CD4-positive, CD25-positive, alpha-beta regulatory T cell (primary cell): ENCODE data around the gene CCDC110. TPM values are rescaled to one million over a fixed set of nuclear protein-coding genes. Genes with fewer than 3 reads are reported as not detected.

Source experiments
- ATAC-seq, 2 donors: fragments of 150-1000 bp; cut with Tn5 transposase; one replicate each; pipeline ENCODE4 v1.10.0; 2021; ENCODE audit warnings: low read depth in 2 of 2, moderate number of reproducible peaks in 2 of 2, moderate library complexity in 1 of 2
- DNase-seq, 3 donors: peaks; one replicate each; pipeline versions ENCODE4 v3.0.0 to v3.0.0-alpha.2; 2012 to 2022; ENCODE audit warnings: mixed read lengths in 1 of 3
- H3K27ac ChIP-seq: one replicate; pipeline ENCODE4 v1.7.0; 2013; ENCODE audit warnings: mild to moderate bottlenecking, low read length; ENCODE audit not compliant: insufficient read depth, poor library complexity, severe bottlenecking
- H3K27me3 ChIP-seq: one replicate; pipeline ENCODE4 v1.7.0; 2013; ENCODE audit warnings: low read length; ENCODE audit not compliant: control insufficient read depth, insufficient read depth
- H3K36me3 ChIP-seq: one replicate; pipeline ENCODE4 v1.7.0; 2013; ENCODE audit warnings: mild to moderate bottlenecking, low read length, moderate library complexity; ENCODE audit not compliant: control insufficient read depth, insufficient read depth
- H3K4me1 ChIP-seq: 2 replicates; pipeline ENCODE4 v1.7.0; 2013; ENCODE audit warnings: mild to moderate bottlenecking, low read length; ENCODE audit not compliant: insufficient read depth, control insufficient read depth, poor library complexity, severe bottlenecking
- H3K4me3 ChIP-seq: one replicate; pipeline ENCODE4 v1.7.0; 2013; ENCODE audit warnings: low read depth, mild to moderate bottlenecking, low read length, moderate library complexity
- H3K9me3 ChIP-seq, 2 experiments: 1 replicate in 1 of 2; 2 replicates in 1 of 2; pipeline ENCODE4 v1.7.0; 2013; ENCODE audit warnings: low read length in 2 of 2, mild to moderate bottlenecking in 1 of 2, moderate library complexity in 1 of 2; ENCODE audit not compliant: control insufficient read depth in 2 of 2
- H3K27ac Mint-ChIP-seq, 3 donors: one replicate each; pipeline ENCODE4 v1.8.0; 2020 to 2022; ENCODE audit warnings: mild to moderate bottlenecking in 3 of 3, mixed read lengths in 3 of 3, moderate library complexity in 2 of 3
- H3K27me3 Mint-ChIP-seq: one replicate; pipeline ENCODE4 v1.8.0; 2022; ENCODE audit warnings: mild to moderate bottlenecking, mixed read lengths
- H3K36me3 Mint-ChIP-seq: one replicate; pipeline ENCODE4 v1.8.0; 2020; ENCODE audit warnings: mixed read lengths
- H3K4me1 Mint-ChIP-seq, 4 donors: one replicate each; pipeline ENCODE4 v1.8.0; 2020 to 2022; ENCODE audit warnings: mixed read lengths in 4 of 4, mild to moderate bottlenecking in 1 of 4
- H3K4me3 Mint-ChIP-seq, 4 donors: one replicate each; pipeline ENCODE4 v1.8.0; 2020 to 2022; ENCODE audit warnings: mild to moderate bottlenecking in 4 of 4, mixed read lengths in 4 of 4, moderate library complexity in 3 of 4
- H3K9me3 Mint-ChIP-seq, 7 donors: one replicate each; pipeline ENCODE4 v1.8.0; 2020 to 2022; ENCODE audit warnings: mixed read lengths in 7 of 7, mild to moderate bottlenecking in 3 of 7, moderate library complexity in 2 of 7
- polyA plus RNA-seq, 4 donors: library from polyadenylated mRNA; unstranded; fragments of 300-500 nt; fragmentation: Illumina TruSeq; gene quantifications; one replicate each; pipeline ENCODE4 v1.2.3, GENCODE V29; 2021
- total RNA-seq: library from RNA; stranded (reverse); gene quantifications from one replicate; pipeline ENCODE4 v1.2.3, GENCODE V29; 2022

Gene CCDC110
- total RNA-seq (not detected), polyA plus RNA-seq (under 1 TPM in 2 of 4 donors, not detected in 2; 0.18 to 0.47 TPM)

- Histone ChIP-seq H3K9me3 (no peaks in the 10 kb centered on the region), H3K27ac (peak within 1 kb of the TSS; percentile 60), H3K36me3 (no peaks in the 10 kb centered on the region), H3K27me3 (no peaks in the 10 kb centered on the region), H3K4me1 (peaks cover 21% of the 10 kb centered on the region), H3K4me3 (peak within 1 kb of the TSS; percentile 75)
- peaks cover 0 to 2% (median 0%) of the 10 kb centered on the region in 7 donors for H3K9me3 Mint-ChIP-seq
- peak within 1 kb of the TSS; percentile 87 to 96 (median 88) for H3K4me3 Mint-ChIP-seq
- peak; percentile 89 to 90 for ATAC-seq
- DNase-seq: peak; percentile 85 to 91 (median 85)
- H3K27ac Mint-ChIP-seq: peak within 1 kb of the TSS in 2 of 3 donors; percentile 38 to 91
- peaks cover 16% of the 10 kb centered on the region for H3K27me3 Mint-ChIP-seq
- peaks cover 0 to 19% (median 9%) of the 10 kb centered on the region in 4 donors for H3K4me1 Mint-ChIP-seq
- no peaks in the 10 kb centered on the region for H3K36me3 Mint-ChIP-seq
Measured at GRCh38 chr4:185471235-185472102, at the start of gene CCDC110. CCDC110 (minus strand) TSS chr4:185471733; CDS start chr4:185471683, 50 bp downstream.

GRCh38 chr4:185520119-185520518 lies 48.6 kb upstream of the CCDC110 start:
- H3K27me3 ChIP-seq: peaks cover 7% of the 10 kb centered on the region

GRCh38 chr4:185518494-185518893 lies 47.0 kb upstream of the CCDC110 start:
- Mint-ChIP-seq H3K4me3 (no peak overlapping the region), H3K4me1 (peaks cover 1 to 7% (median 6%) of the 10 kb centered on the region in 4 donors), H3K36me3 (no peaks in the 10 kb centered on the region), H3K9me3 (peaks cover 0 to 3% (median 0%) of the 10 kb centered on the region in 7 donors), H3K27ac (no peak overlapping the region), H3K27me3 (peaks cover 45% of the 10 kb centered on the region)
- Histone ChIP-seq H3K4me1 (peaks cover under 1% of the 10 kb centered on the region), H3K27ac (no peak overlapping the region), H3K9me3 (no peaks in the 10 kb centered on the region), H3K36me3 (no peaks in the 10 kb centered on the region), H3K27me3 (peaks cover 14% of the 10 kb centered on the region), H3K4me3 (no peak overlapping the region)
- ATAC-seq (no peak), DNase-seq (no peak)

More at GRCh38 chr4:185520119-185520518, 48.6 kb upstream of the CCDC110 start:
- Mint-ChIP-seq H3K9me3 (peaks cover 0 to 3% (median 0%) of the 10 kb centered on the region in 7 donors), H3K4me3 (no peak overlapping the region), H3K27me3 (peaks cover 41% of the 10 kb centered on the region), H3K36me3 (no peaks in the 10 kb centered on the region), H3K27ac (no peak overlapping the region), H3K4me1 (no peaks in the 10 kb centered on the region)
- no peaks in the 10 kb centered on the region for H3K4me1 ChIP-seq
- H3K27ac ChIP-seq: no peak overlapping the region
- no peaks in the 10 kb centered on the region for H3K36me3 ChIP-seq
- no peak overlapping the region for H3K4me3 ChIP-seq
- H3K9me3 ChIP-seq: no peaks in the 10 kb centered on the region
- ATAC-seq: no peak
- no peak for DNase-seq

- Histone ChIP-seq H3K4me1 (peaks cover 5% of the 10 kb centered on the region), H3K27me3 (peaks cover 17% of the 10 kb centered on the region), H3K36me3 (no peaks in the 10 kb centered on the region), H3K27ac (no peak overlapping the region), H3K9me3 (no peaks in the 10 kb centered on the region), H3K4me3 (no peak overlapping the region)
- H3K4me3 Mint-ChIP-seq: no peak overlapping the region
- DNase-seq: no peak
- H3K36me3 Mint-ChIP-seq: no peaks in the 10 kb centered on the region
- no peak for ATAC-seq
- H3K4me1 Mint-ChIP-seq: peaks cover 3 to 10% (median 8%) of the 10 kb centered on the region in 4 donors
- peaks cover 48% of the 10 kb centered on the region for H3K27me3 Mint-ChIP-seq
- no peak overlapping the region for H3K27ac Mint-ChIP-seq
- H3K9me3 Mint-ChIP-seq: peaks cover 0 to 3% (median 0%) of the 10 kb centered on the region in 7 donors
Measured at GRCh38 chr4:185518069-185518468, 46.5 kb upstream of the CCDC110 start.

- peaks cover 7% of the 10 kb centered on the region for H3K4me1 ChIP-seq
- H3K4me3 Mint-ChIP-seq: no peak overlapping the region
- no peaks in the 10 kb centered on the region for H3K36me3 Mint-ChIP-seq
- peaks cover 20% of the 10 kb centered on the region for H3K27me3 ChIP-seq
- H3K4me1 Mint-ChIP-seq: peaks cover 5 to 12% (median 10%) of the 10 kb centered on the region in 4 donors
- no peak overlapping the region for H3K4me3 ChIP-seq
- no peak overlapping the region for H3K27ac Mint-ChIP-seq
- no peaks in the 10 kb centered on the region for H3K36me3 ChIP-seq
- peaks cover 0 to 2% (median 0%) of the 10 kb centered on the region in 7 donors for H3K9me3 Mint-ChIP-seq
- H3K9me3 ChIP-seq: no peaks in the 10 kb centered on the region
- no peak for ATAC-seq
- peaks cover 49% of the 10 kb centered on the region for H3K27me3 Mint-ChIP-seq
- H3K27ac ChIP-seq: no peak overlapping the region
- DNase-seq: no peak
Measured at GRCh38 chr4:185515248-185515647, 43.7 kb upstream of the CCDC110 start.

- Mint-ChIP-seq H3K27me3 (peaks cover 44% of the 10 kb centered on the region), H3K4me3 (no peak overlapping the region), H3K27ac (no peak overlapping the region), H3K4me1 (peaks cover 5 to 12% (median 10%) of the 10 kb centered on the region in 4 donors), H3K36me3 (no peaks in the 10 kb centered on the region), H3K9me3 (peaks cover 0 to 2% (median 0%) of the 10 kb centered on the region in 7 donors)
- H3K4me1 ChIP-seq: peaks cover 7% of the 10 kb centered on the region
- H3K36me3 ChIP-seq: no peaks in the 10 kb centered on the region
- H3K9me3 ChIP-seq: no peaks in the 10 kb centered on the region
- H3K4me3 ChIP-seq: no peak overlapping the region
- no peak for ATAC-seq
- no peak overlapping the region for H3K27ac ChIP-seq
- no peak for DNase-seq
- H3K27me3 ChIP-seq: peaks cover 17% of the 10 kb centered on the region
Measured at GRCh38 chr4:185514182-185514697, 42.7 kb upstream of the CCDC110 start.

GRCh38 chr4:185513489-185514181 lies 42.1 kb upstream of the CCDC110 start:
- Mint-ChIP-seq H3K36me3 (no peaks in the 10 kb centered on the region), H3K27ac (no peak overlapping the region), H3K4me3 (peak overlapping the region in 1 of 4 donors; percentile 10), H3K27me3 (peaks cover 40% of the 10 kb centered on the region), H3K4me1 (peaks cover 5 to 12% (median 10%) of the 10 kb centered on the region in 4 donors), H3K9me3 (peaks cover 0 to 2% (median 0%) of the 10 kb centered on the region in 7 donors)
- no peaks in the 10 kb centered on the region for H3K9me3 ChIP-seq
- DNase-seq (peak in 1 of 3 donors; percentile 2), ATAC-seq (no peak)
- H3K27me3 ChIP-seq: peaks cover 17% of the 10 kb centered on the region
- no peaks in the 10 kb centered on the region for H3K36me3 ChIP-seq
- H3K4me1 ChIP-seq: peaks cover 7% of the 10 kb centered on the region
- H3K4me3 ChIP-seq: peak overlapping the region; percentile 37
- H3K27ac ChIP-seq: no peak overlapping the region
